ENCODE results near the gene FLNB. TPM values are rescaled to one million over a fixed set of nuclear protein-coding genes. Genes with fewer than 3 reads are reported as not detected.

The FLNB gene
- total RNA-seq, 2 donors from 2014 or later = 37.6 to 59.6 TPM

DNA sequence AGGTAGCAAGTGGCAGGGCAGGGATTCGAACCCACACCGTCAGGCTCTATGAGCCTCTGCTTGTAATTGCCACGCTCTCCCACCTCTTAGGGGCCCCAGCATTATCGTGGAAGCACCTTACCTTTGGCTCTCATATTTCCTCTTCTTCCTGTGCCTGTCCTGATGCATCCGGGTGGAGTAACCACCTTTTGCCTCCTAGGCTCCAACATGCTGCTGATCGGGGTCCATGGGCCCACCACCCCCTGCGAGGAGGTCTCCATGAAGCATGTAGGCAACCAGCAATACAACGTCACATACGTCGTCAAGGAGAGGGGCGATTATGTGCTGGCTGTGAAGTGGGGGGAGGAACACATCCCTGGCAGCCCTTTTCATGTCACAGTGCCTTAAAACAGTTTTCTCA is 162.2 kb downstream of the FLNB start:
- peaks cover 23% of the 10 kb centered on the region for H3K36me3 ChIP-seq
- no peak overlapping the region for H3K27ac ChIP-seq
- no peak for DNase-seq (ENCODE audit: low spot score)
- no peak overlapping the region for H3K4me3 ChIP-seq
- no peaks in the 10 kb centered on the region for H3K27me3 ChIP-seq
- TF ChIP-seq, protein P1, sequence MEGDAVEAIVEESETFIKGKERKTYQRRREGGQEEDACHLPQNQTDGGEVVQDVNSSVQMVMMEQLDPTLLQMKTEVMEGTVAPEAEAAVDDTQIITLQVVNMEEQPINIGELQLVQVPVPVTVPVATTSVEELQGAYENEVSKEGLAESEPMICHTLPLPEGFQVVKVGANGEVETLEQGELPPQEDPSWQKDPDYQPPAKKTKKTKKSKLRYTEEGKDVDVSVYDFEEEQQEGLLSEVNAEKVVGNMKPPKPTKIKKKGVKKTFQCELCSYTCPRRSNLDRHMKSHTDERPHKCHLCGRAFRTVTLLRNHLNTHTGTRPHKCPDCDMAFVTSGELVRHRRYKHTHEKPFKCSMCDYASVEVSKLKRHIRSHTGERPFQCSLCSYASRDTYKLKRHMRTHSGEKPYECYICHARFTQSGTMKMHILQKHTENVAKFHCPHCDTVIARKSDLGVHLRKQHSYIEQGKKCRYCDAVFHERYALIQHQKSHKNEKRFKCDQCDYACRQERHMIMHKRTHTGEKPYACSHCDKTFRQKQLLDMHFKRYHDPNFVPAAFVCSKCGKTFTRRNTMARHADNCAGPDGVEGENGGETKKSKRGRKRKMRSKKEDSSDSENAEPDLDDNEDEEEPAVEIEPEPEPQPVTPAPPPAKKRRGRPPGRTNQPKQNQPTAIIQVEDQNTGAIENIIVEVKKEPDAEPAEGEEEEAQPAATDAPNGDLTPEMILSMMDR (IDR thresholded peaks at IDR 0.05) = no peak
- no peaks in the 10 kb centered on the region for H3K9me3 ChIP-seq
- H3K4me1 ChIP-seq = peaks cover 0 to 38% of the 10 kb centered on the region in 2 donors

- Histone ChIP-seq H3K4me3 (no peak overlapping the region), H3K27ac (no peak overlapping the region), H3K4me1 (peaks cover 0 to 38% of the 10 kb centered on the region in 2 donors), H3K36me3 (peaks cover 23% of the 10 kb centered on the region), H3K9me3 (no peaks in the 10 kb centered on the region), H3K27me3 (no peaks in the 10 kb centered on the region)
- DNase-seq (ENCODE audit: low spot score) = no peak
- TF ChIP-seq, protein P1 (IDR thresholded peaks at IDR 0.05) = no peak
These were observed 162.9 kb downstream of the FLNB start for GRCh38 chr3:58171126-58171525.

DNA sequence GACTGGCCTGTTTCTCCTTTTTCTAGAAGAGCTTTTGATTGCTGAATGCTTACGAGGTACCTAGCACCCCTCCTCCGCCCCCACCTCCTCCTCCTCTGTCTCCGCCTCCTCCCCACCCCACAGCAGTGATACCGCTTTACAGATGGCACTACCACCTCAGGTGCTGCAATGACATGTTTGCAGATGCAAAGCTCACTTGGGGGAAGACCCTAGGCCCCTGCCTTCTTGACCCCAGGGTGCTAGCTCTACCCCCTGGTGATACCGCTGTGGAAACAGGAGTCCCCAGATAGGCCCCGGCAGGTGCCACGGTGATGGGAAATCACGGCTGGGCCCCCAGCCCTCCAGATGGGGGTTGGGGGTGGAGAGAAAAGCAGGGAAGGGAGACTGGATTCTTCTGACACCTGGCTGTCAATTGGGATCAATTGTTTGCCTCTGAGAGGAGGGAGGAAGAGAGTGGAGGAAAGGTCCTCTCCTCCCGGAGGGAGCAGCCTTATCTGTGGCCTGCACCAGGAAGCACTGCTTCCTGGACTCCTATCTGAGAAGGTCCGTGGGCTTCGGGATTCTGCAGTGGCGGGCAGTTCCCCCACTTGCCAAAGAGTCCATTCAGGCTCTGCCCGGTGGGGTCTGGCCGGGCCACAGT is 164.9 kb downstream of the FLNB start:
- H3K4me3 ChIP-seq = no peak overlapping the region
- H3K36me3 ChIP-seq = peaks cover 23% of the 10 kb centered on the region
- H3K27me3 ChIP-seq = no peaks in the 10 kb centered on the region
- no peak overlapping the region for H3K27ac ChIP-seq
- no peaks in the 10 kb centered on the region for H3K9me3 ChIP-seq
- no peak for DNase-seq (ENCODE audit: low spot score)
- TF ChIP-seq, protein P1 (IDR thresholded peaks at IDR 0.05) = no peak
- H3K4me1 ChIP-seq = peaks cover 0 to 34% of the 10 kb centered on the region in 2 donors

- no peak for DNase-seq (ENCODE audit: low spot score)
- TF ChIP-seq, protein P1 (IDR thresholded peaks at IDR 0.05) = peak in 1 of 2 donors; percentile 62
- Histone ChIP-seq H3K27ac (no peak overlapping the region), H3K27me3 (no peaks in the 10 kb centered on the region), H3K4me3 (no peak overlapping the region), H3K9me3 (no peaks in the 10 kb centered on the region), H3K36me3 (peaks cover 17% of the 10 kb centered on the region), H3K4me1 (peaks cover 0 to 35% of the 10 kb centered on the region in 2 donors)
These were observed 165.6 kb downstream of the FLNB start for GRCh38 chr3:58173669-58174398.

GRCh38 chr3:58175187-58175436 is 166.9 kb downstream of the FLNB start:
- Histone ChIP-seq H3K36me3 (peaks cover 9% of the 10 kb centered on the region), H3K4me1 (peaks cover 0 to 35% of the 10 kb centered on the region in 2 donors), H3K27me3 (no peaks in the 10 kb centered on the region), H3K9me3 (no peaks in the 10 kb centered on the region), H3K4me3 (no peak overlapping the region), H3K27ac (no peak overlapping the region)
- DNase-seq (ENCODE audit: low spot score) = no peak
- TF ChIP-seq, protein P1 (IDR thresholded peaks at IDR 0.05) = no peak

Measured in right atrium auricular region (tissue), 2 donors.